GM18517 (cell line): ENCODE data around the gene NACC1.

Source experiments
- ATAC-seq: cut with Tn5 transposase; IDR thresholded peaks from one replicate; pipeline ENCODE4 v1.9.1; 2021; ENCODE audit warnings: mild to moderate bottlenecking, moderate library complexity; ENCODE audit not compliant: unreplicated experiment

Gene NACC1

GRCh38 chr19:13099073-13099999, 18.7 kb upstream of the NACC1 start:
- ATAC-seq: no peak

- no peak for ATAC-seq
Observed at GRCh38 chr19:13100031-13100588, 18.0 kb upstream of the NACC1 start.

- ATAC-seq: no peak
Observed at GRCh38 chr19:13100841-13101589, 17.0 kb upstream of the NACC1 start.

- no peak for ATAC-seq
Observed at GRCh38 chr19:13101590-13102415, 16.3 kb upstream of the NACC1 start.

- no peak for ATAC-seq
Observed at GRCh38 chr19:13102416-13102665, 15.7 kb upstream of the NACC1 start.

GRCh38 chr19:13102666-13103580, 15.1 kb upstream of the NACC1 start, which contains the start of gene LYL1:
Gene LYL1, minus strand, starts transcription at chr19:13102858. Its CDS starts 1,687 bp downstream, at chr19:13101171.
- peak; percentile 34 for ATAC-seq

- no peak for ATAC-seq
Observed at GRCh38 chr19:13103581-13104359, 14.3 kb upstream of the NACC1 start.

GRCh38 chr19:13104360-13104847, 13.7 kb upstream of the NACC1 start:
- peak; percentile 35 for ATAC-seq

GRCh38 chr19:13104848-13105711, 13.0 kb upstream of the NACC1 start:
- peak; percentile 6 for ATAC-seq

GRCh38 chr19:13109361-13110098, 8.5 kb upstream of the NACC1 start:
- no peak for ATAC-seq

- ATAC-seq: no peak
Observed at GRCh38 chr19:13110099-13110610, 7.9 kb upstream of the NACC1 start.

GRCh38 chr19:13112555-13112954, 5.5 kb upstream of the NACC1 start:
- no peak for ATAC-seq

GRCh38 chr19:13115936-13116281, 2.2 kb upstream of the NACC1 start:
- no peak for ATAC-seq

GRCh38 chr19:13116282-13117175, 1.5 kb upstream of the NACC1 start, which contains the start of gene TRMT1:
Gene TRMT1, minus strand, starts transcription at chr19:13116740. Its CDS starts 341 bp downstream, at chr19:13116399.
- no peak for ATAC-seq

- no peak for ATAC-seq
Observed at GRCh38 chr19:13117176-13117771, 790 bp upstream of the NACC1 start.
